GM19240 (cell line): ENCODE data around the gene PKP2.
"Not testable (repeated sequence)": the region's sequence is repeated elsewhere in the genome, so short reads cannot be mapped to it uniquely, and the experiment has no call there.

Experiments
- DNase-seq: peaks from one replicate; pipeline ENCODE4 v3.0.0; 2011; ENCODE audit warnings: low spot score; ENCODE audit not compliant: insufficient read length

The PKP2 gene

DNA sequence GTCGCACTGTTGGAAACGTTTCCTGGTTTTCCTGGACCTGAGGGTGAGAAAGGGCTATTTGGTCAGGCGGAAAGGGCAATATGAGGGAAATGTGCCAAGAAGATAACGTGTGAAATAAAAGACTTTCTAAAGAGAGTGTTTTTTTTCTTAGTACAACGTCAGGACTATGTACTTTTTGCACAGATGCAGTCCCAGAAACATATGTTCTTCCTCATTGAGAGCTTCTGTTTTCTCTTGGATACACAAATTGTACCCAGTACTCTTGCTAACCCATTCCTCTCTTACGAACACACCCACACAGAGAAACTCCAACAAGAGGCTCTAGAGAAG, 669 bp upstream of the PKP2 start:
- DNase-seq = no peak

DNA sequence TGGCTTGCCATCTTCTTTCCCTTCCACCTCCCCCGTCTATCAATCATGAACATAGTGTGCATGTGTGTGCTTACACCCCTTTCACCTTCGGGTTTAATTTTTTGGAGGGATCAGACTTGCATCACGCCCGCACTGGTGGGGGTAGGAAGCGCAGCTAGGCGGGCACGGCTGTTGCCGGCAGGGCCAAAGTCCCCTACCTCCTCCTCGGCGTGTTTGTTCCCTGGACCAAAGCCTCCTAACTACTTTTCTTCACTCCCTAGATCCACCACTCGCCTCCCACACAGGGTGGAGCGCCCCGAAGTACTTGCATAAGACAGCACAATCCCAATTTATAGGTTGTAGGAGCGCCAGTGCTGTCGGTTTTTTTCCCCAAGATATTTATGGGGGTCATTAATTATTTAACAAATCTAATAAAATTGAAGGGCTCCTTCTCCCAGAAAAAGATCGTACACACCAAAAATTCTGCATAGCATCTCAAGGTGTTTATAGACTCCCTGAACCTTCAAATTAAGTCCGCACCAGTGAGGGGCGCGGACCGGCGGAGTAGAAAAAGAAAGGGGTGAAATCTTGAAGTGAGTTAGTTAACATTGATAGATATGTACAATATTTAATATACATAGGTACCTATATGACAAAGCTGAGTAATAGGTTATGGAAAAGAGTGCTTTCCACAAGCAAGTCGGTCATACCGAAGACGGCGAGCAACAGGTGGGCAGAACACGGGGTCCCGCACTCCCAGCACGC, 717 bp downstream of the PKP2 start:
- no peak for DNase-seq

DNA sequence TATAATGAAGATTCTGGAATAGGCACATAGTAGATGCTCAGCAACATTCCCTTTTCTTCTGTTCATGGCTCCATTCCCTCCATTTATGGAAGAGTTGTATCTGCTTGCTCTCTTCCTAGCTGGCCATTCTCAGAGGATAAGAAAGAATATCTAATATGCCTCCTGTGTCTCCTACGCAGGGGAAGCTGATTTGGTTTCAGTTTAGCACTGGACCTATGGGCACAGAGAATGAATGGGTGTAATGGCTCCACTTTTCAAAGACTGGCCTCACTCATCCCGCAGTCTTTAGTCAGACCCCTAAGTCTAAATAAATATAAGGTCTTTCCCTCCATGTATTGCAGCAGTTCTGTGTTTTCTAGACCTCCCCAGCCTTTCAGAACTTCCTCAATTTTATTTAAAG, 2.0 kb downstream of the PKP2 start:
- no peak for DNase-seq

DNA sequence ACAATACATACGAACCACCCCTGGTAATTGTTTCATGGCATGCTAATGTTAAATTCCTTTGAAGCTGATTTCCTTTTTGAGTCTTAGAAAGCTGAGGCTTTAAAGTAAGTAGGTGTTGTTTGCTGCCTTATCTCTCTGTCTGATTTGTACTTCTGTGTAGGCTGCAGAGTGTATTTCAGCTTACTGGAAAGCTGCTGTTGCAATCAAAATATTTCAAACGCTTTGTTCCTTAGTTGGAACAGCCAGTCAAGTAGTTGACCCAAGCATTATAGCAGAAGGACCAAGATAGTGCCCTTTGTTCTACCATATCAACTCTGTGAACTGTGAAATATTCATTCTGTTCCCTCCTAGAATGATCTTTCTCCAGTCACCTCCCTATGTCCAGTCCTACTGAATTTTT, 3.1 kb downstream of the PKP2 start:
- DNase-seq = no peak

DNA sequence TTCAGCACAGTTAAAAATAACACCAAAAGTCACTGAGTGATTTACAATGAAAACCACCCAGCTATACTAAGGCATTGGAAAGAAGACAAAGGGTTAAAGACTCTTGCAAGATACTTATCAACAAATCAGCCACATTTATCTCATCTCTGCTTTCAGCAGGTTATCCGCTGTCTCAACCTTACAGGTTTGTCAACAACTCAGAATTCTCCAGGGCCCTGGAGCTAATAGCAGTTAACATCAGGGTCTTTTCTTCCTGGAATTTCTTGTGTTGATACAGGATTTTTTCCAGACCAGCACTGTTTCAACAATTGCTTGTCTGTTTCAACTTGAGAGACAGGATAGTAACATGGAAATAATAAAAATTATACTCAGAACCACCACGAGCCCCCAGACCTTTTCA, 3.5 kb downstream of the PKP2 start:
- DNase-seq = no peak

DNA sequence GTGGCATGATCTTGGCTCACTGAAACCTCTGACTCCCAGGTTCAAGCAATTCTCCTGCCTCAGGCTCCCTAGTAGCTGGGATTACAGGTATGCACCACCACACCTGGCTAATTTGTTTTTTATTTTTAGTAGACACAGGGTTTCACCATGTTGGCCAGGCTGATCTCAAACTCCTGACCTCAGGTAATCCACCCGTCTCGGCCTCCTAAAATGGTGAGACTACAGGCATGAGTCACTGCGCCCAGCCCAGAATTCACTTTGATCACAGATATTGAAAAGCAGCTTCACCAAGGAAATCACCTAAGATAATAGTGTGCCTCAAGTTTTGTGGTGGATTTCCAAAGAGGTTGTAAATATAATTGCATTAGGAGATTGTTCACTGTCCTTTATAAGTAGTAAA, 4.2 kb downstream of the PKP2 start:
- not testable (repeated sequence) for DNase-seq

DNA sequence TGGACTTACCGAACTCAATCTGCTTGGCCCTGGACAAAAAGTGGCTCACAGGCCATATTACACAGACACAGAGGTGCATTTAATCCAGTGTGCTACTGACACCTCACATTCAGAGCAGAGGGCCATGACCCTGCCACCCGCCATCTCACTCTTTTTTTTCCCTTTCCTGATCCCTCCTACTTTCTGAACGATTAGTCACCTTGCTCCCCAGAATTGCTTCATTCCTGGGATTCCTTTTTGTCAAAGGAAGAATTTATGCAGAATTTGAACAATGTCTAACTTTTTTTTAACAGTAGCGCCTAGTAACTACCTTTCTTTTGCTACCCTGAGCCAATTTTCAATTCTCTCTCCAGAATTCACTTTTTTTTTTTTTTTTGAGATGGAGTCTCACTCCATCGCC, 4.6 kb downstream of the PKP2 start:
- no peak for DNase-seq

DNA sequence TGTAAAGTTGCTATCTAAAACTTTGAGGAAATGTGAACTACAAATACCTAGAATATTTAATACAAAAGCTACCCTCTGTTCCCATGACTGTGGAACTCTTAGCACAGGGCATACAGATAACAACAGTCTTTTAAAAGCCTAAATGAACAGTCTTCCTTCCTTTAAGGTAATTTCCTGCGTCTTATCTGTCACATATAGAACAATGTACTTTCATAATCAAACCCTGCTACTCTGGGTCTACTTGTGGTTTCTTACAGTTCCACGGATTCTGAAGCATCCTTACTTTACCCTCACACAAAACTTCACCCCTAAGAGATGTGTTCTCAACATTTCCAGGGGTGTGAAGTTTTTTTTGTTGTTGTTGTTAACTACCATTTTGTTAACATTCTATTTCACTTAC, 5.1 kb downstream of the PKP2 start:
- no peak for DNase-seq

DNA sequence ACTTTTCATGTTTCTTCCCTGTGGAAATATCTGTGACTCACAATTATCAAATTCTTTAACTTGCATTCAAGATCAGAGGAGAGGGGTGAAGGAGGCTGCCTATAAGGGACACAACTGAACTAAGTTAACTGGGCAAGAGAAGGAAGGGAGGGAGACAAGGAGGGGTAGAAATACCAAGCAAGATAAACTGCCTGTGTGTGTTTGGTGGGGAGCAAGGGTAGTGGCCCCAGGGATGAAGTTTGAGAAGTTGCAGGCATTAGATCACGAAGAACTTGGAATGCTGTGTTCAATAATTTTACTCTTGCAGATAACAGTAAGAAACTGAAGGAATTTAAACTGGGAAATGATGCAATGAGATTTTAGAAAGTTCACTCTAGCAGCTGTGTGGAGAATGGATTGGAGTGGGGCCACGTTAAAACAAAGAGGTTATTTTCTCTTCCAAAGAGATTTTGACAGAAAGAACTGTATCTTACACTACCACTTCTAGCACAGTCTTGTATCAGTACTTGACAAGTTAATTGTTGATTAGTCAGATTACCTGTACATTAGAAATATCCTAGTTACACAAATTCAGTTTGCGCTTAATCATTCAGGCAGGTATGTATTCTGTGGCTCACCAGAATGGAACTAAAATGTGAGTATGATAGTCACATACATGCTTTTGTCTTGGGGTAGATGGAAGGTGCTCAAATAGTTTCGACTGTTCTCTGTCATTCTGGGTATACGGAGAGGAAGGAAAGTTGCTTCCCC, 7.4 kb downstream of the PKP2 start:
- DNase-seq = no peak

DNA sequence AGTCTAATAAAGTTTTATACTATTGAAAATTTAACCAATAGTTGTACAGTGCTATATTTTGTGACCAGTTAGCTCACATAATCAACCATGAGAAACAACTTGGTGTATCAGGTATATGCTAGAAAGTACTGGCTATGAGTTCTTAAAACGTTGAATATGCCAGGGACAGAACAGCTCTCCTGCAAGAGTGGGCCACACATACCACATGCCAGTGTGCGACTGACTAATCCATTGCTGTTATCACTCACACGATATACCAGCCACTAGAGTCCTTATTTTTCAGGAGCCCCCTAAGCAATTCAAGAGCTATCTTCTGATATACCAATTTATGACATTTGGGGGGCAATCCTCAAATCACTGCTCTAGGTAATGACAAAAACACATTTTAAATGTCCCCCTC, 9.5 kb downstream of the PKP2 start:
- no peak for DNase-seq

DNA sequence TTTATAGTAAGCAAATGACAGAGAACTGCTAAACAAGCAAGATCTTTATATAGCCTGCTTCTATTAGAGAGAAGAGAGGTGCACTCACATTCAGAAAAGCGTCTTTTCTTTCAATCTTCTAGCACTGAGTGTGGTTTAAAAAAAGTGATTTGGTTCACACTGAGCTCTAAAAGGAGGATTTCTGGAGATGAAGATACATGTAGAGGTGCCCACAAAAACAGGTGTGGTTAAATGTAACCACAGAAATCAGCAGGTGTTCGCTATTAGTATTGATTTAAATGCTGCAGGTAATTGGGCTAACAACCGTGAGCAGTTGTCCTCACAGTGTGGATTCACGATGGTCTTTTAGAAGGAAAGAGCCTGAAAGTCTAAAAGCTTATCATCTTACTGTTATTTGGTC, 10.7 kb downstream of the PKP2 start:
- DNase-seq = no peak

DNA sequence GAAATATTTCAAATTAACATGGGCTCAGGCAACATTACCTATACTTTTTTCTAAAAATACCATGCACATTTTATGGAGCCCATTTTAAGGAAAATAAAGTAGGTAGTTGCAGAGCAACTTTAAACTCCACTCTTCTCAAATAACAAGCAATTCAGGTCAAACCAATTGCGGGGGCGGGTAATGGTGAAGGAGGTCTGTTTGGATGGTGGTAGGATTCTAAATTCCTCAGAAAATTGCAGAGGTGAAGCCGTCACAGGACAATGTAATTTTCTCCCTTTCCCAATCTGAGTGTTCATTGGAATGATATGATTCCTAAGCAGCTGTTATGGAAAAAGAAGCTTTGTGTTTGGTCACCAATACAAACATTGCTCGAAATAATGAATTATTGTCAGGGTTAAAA, 11.6 kb downstream of the PKP2 start:
- DNase-seq = no peak

DNA sequence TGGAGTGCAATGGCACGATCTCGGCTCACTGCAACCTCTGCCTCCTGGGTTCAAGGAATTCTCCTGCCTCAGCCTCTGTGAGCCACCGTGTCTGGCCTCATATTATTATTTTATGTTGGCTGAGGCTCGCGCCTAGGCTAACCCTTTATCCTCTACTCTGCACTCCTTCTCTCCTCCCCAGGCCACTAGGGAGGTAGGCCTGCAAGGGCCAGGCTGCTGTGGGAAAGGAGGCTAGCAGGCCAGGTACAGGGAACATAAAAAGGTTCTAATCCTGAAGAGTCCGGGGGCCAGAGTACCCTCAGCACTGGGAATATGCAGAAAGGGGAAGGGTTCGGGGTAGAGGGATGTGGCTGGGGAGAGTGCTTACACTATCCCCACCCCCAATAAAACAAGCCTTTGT, 14.9 kb downstream of the PKP2 start:
- DNase-seq = no peak

DNA sequence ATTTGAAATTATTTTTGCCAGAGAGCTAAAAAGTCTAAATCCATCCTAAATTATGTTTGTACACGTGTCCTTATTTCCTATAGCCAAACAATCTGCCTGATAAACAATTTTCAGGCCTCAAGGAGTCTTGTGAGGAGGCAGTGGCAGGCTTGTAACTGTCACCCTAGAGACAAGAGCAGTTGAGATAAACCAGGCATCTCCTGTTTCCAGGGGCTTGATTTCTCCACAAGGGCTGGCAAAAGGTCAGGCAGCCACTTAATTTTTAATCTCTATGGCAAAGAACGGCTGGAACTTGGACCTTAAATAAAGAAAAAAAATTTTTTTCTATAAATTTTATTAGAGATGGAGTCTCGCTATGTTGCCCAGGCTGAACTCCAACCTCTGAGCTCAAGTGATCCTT, 15.5 kb downstream of the PKP2 start:
- DNase-seq = no peak

DNA sequence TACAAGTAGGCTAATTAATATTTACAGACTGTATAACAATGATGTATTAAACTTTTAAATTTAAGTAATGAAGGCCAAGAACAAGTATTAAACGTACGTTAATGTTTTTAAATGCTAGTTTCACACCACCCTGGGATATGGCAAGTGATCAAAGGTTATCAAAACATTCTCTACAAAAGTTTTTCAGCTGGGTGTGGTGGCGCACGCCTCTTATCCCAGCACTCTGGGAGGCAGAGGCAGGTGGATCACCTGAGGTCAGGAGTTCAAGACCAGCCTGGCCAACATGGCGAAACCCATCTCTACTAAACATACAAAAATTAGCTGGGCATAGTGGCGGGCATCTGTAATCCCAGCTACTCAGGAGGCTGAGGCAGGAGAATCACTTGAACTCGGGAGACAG, 17.5 kb downstream of the PKP2 start:
- DNase-seq = not testable (repeated sequence)

DNA sequence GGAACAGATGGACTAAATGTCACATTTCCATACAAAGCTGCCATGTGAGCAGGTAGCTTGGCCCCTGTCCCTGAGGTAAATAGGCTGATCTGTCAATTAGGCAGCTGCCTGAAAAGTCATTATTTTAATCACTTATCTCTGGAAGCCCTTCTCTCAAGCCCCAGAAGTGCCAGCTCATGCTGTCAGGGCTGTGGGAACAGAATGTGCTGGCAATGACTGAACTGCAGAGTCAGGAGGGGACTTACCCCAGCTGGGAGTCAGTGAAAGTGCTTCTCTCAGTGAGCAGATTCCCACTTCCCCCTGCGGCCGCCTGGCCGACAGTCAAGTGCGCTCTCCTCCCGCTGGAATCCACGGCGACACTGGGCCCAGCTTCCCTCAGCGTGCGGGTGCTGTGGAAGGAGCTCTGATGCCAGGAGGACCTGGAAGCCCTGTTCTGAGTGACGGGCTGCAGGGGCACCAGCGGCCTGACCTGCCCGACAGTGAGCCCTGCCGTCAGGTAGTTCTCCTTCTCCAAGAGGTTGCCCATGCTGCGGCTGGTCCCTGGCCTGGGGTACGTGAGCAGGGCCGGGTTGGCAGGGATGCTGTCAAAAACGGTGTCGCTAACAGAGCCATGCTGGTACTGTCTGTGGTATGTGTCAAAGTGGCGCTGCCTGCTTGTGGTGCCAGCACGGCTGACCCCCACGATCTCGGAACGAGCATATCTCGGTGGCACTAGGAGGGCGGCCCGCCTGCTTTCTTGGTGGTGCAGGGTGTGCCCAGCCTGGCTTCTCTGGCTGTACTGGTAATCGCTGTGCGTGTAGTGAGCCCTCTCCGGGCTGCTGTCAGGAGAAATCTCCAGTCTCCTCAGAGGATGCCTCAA, 18.7 kb downstream of the PKP2 start:
- no peak for DNase-seq

DNA sequence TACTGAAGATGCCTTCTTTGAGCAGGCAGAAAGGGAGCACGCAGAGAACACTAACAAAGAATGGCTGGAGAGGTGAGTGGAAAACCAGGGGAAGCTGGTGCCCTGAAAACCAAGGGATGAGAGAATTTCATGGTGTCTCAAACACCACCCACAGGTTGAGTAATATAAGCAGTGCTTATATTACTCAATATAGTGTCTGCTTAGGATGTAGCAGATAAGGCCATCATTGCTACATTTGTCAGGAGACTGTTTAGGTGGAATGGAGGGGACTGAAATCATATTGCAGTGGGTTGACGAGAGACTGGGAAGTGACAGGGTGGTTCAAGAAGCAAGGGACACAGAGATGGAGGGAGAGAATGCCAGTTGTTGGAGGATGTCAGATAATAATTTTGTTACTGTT, 20.6 kb downstream of the PKP2 start:
- no peak for DNase-seq

DNA sequence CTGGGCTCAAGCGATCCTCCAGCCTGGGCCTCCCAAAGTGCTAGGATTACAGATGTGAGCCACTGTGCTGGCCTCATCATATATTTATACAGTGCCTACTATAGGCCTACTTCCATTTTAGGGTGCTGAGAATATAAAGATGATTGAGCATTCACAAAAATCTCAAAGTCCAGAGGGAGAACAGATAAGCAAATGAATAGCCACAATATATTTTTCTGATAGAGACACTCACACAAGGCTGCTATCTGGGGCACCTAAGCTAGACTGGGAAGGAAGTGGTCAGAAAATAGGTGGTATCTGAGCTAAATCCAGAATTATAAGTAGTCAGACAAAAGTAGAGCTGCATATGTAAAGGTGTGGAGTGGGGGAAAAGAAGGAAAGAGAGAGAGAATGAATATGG, 21.6 kb downstream of the PKP2 start:
- no peak for DNase-seq

DNA sequence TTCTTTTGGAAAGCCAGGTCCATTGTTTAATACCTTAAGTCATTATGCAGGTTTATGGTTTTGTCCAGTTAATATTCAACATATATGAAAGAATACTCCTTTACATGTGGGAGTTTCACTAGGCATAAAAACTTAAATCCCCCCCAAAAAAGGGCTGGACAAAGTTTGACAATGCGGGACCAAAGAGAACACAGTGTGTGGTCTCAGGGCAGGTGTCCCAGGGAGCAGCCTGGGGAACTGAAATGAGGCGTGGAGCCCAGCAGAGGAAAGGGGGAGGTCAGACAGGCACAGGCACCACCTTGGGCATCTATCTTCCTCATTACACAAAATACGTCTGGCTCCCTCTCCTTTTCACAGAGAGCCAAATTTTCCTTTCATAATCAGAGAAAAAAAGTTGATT, 22.5 kb downstream of the PKP2 start:
- no peak for DNase-seq

DNA sequence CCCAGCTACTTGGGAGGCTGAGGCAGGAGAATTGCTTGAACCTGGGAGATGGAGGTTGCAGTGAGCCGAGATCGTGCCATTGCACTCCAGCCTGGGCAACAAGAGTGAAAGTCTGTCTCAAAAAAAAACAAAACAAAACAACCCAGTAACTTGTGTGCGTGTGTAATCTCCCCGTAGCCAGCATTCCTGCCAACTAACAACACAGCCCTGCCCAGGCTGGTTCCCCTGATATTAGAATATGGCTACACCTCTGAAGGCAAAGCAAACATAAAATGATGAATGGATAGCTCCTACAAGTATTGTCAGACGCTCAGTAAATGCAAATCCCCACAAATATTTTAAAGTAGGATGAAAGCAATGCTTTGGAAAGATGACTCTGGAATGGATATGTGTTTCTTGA, 24.2 kb downstream of the PKP2 start:
- DNase-seq = not testable (repeated sequence)

DNA sequence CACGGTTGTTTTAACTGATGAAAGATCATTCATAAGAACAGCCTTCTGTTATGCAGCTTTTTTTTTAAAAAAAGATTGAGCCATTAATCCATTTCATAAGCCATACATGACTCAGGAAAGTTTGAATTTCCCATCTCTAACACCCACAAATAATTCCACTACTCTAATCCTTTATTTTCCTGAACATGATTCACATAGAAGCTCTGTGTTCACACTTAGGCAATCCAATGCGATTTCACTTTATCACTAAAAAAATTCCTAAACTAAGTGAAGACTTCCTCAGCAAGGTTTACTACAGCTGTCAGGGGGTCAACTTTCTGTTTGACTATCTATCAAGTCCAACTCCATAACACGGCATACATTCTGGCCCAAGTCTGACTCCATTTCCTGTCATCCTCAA, 25.9 kb downstream of the PKP2 start:
- no peak for DNase-seq

DNA sequence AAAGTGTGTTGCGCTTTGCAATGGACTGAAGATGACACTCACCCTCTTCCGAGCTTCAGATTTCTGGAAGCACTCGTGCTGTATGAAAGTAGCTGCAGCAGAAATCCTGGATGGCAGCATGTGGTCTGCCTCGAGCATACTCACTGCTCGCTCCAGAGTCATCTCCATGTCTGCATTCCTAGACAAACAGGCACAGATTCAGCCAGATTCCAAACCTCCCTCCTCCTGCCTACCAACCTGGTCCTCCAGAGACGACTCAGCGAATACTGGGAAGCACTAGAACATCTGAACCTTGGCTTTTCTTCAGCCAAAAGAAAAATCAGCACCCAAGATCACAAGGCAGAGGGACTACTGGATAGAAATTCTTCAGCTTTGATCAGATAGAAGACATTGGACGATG, 27.7 kb downstream of the PKP2 start:
- DNase-seq = no peak
